Duodenal mucosa (tissue), 2 donors: ENCODE data around the gene PTPN4.

Experiments
- H3K27ac ChIP-seq: one replicate; pipeline ENCODE4 v1.7.0; 2013; ENCODE audit warnings: low read depth, low read length
- H3K27me3 ChIP-seq, 2 donors: one replicate each; pipeline ENCODE4 v1.7.0; 2013; ENCODE audit warnings: low read length in 2 of 2, control low read depth in 1 of 2; ENCODE audit not compliant: insufficient read depth in 2 of 2, control insufficient read depth in 1 of 2
- H3K36me3 ChIP-seq, 2 donors: one replicate each; pipeline ENCODE4 v1.7.0; 2013; ENCODE audit warnings: low read length in 2 of 2, control low read depth in 1 of 2; ENCODE audit not compliant: insufficient read depth in 2 of 2, control insufficient read depth in 1 of 2
- H3K4me1 ChIP-seq, 2 donors: one replicate each; pipeline ENCODE4 v1.7.0; 2013; ENCODE audit warnings: low read length in 2 of 2, control low read depth in 1 of 2; ENCODE audit not compliant: insufficient read depth in 2 of 2, control insufficient read depth in 1 of 2
- H3K4me3 ChIP-seq, 2 donors: one replicate each; pipeline ENCODE4 v1.7.0; 2013; ENCODE audit warnings: low read length in 2 of 2, low read depth in 1 of 2
- H3K9ac ChIP-seq, 2 donors: one replicate each; pipeline ENCODE4 v1.7.0; 2013; ENCODE audit warnings: low read length in 2 of 2, low read depth in 1 of 2
- H3K9me3 ChIP-seq, 2 donors: one replicate each; pipeline ENCODE4 v1.7.0; 2013; ENCODE audit warnings: low read length in 2 of 2, control low read depth in 1 of 2; ENCODE audit not compliant: control insufficient read depth in 1 of 2

Gene PTPN4

DNA sequence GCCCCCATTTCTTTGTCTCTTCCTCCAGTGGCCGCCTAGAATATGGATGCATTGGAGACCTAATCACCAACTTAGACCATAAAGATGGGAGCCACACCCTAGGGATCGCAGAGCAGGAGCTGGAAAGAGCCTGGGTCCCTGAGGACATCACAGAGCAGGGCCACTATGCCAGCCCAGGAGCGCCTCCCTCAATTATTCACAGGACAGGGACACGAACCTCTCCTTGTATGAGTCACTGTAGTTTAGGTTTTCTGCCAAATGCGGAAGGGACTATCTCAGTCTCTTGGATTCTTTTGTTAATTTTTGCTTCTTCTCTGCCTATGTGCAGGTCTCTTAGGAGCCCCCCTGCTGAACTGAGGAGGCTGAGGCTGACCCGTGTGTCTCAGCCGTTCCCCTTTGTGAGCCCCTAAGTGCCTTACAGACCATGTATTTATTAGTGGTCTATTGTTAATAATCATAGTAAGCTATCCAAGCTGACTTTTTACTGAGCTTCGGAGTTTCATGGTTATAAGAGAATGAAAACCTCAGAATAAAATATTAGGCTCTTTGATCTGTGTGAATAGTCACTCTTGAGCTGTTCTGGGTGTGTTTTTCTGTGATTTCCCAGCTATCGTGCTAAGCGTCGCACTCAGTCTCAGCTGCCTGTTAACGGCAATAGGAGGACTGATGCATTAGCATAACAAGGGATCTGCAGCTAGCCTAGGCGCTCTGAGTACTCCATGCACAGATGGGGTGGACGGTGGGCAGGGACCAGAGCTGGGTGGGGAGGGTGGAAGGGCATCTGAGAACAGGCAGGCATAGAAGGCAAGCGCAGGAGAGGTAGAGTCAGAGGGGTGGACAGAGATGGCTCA is 12.7 kb upstream of the PTPN4 start:
- H3K27ac ChIP-seq = no peak overlapping the region
- H3K9ac ChIP-seq = no peak overlapping the region
- no peak overlapping the region for H3K4me3 ChIP-seq
- H3K9me3 ChIP-seq = no peaks in the 10 kb centered on the region
- H3K27me3 ChIP-seq = peaks cover 0 to 8% of the 10 kb centered on the region in 2 donors
- no peaks in the 10 kb centered on the region for H3K36me3 ChIP-seq
- no peaks in the 10 kb centered on the region for H3K4me1 ChIP-seq

GRCh38 chr2:119748135-119748534 is 11.6 kb upstream of the PTPN4 start:
- Histone ChIP-seq H3K27me3 (peaks cover 0 to 11% of the 10 kb centered on the region in 2 donors), H3K27ac (no peak overlapping the region), H3K9me3 (no peaks in the 10 kb centered on the region), H3K4me3 (no peak overlapping the region), H3K9ac (no peak overlapping the region), H3K36me3 (no peaks in the 10 kb centered on the region), H3K4me1 (peaks cover 0 to 2% of the 10 kb centered on the region in 2 donors)

- no peak overlapping the region for H3K27ac ChIP-seq
- H3K4me1 ChIP-seq = peaks cover 0 to 6% of the 10 kb centered on the region in 2 donors
- H3K4me3 ChIP-seq = no peak overlapping the region
- no peak overlapping the region for H3K9ac ChIP-seq
- H3K36me3 ChIP-seq = no peaks in the 10 kb centered on the region
- H3K27me3 ChIP-seq = peaks cover 0 to 11% of the 10 kb centered on the region in 2 donors
- no peaks in the 10 kb centered on the region for H3K9me3 ChIP-seq
These were observed 10.2 kb upstream of the PTPN4 start for GRCh38 chr2:119749477-119750012.

- Histone ChIP-seq H3K27ac (no peak overlapping the region), H3K4me3 (no peak overlapping the region), H3K27me3 (peaks cover 0 to 11% of the 10 kb centered on the region in 2 donors), H3K9ac (no peak overlapping the region), H3K9me3 (no peaks in the 10 kb centered on the region), H3K4me1 (peaks cover 2 to 7% of the 10 kb centered on the region in 2 donors), H3K36me3 (no peaks in the 10 kb centered on the region)
These were observed 8.0 kb upstream of the PTPN4 start for GRCh38 chr2:119751706-119752105.

DNA sequence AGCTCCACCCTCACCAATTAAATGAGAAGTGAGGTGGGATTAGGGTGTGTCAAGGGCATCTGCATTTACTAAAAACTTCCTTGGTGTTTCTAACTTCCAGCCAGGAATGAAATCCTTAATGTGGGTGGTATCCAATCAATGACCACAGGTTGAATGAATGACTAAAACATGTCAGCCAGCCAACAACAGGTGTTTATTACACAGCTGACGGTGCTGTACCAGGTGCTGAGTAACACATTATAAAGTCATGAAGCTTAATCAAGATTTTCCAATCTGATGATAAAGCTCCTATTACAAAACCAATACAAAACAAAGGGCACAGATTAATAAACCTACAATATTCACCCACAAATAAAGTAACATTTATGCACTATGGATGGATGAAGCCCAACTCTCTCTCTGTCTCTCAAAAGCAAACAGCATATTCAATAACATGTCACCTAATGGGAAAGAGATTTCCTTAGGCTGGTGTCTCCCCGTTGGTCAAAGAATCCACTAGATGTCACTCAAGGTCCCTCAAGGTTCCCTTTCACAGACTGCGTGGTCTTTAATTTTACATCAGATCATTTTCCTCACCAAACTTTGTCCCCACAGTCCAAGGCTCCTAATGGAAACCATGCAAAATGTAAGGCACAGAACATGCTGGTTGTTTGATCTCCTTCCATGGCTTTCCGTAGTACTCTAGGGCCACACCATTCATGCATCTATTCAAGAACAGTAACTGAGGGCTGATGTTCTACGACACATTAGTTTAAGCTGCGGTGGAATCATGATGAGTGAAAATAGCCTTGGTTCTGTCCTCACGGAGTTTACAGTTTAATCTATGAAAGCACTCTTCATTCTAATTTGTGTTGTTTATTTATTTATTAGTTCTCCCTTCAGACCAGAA is 6.4 kb upstream of the PTPN4 start:
- Histone ChIP-seq H3K27me3 (peaks cover 0 to 8% of the 10 kb centered on the region in 2 donors), H3K9ac (no peak overlapping the region), H3K27ac (no peak overlapping the region), H3K4me1 (peaks cover 6 to 11% of the 10 kb centered on the region in 2 donors), H3K36me3 (no peaks in the 10 kb centered on the region), H3K9me3 (no peaks in the 10 kb centered on the region), H3K4me3 (peak overlapping the region in 1 of 2 donors; percentile 8)

- Histone ChIP-seq H3K36me3 (no peaks in the 10 kb centered on the region), H3K4me1 (peaks cover 6 to 11% of the 10 kb centered on the region in 2 donors), H3K9me3 (no peaks in the 10 kb centered on the region), H3K27me3 (peaks cover 0 to 8% of the 10 kb centered on the region in 2 donors), H3K4me3 (no peak overlapping the region), H3K9ac (no peak overlapping the region), H3K27ac (no peak overlapping the region)
These were observed 5.8 kb upstream of the PTPN4 start for GRCh38 chr2:119753930-119754321.

DNA sequence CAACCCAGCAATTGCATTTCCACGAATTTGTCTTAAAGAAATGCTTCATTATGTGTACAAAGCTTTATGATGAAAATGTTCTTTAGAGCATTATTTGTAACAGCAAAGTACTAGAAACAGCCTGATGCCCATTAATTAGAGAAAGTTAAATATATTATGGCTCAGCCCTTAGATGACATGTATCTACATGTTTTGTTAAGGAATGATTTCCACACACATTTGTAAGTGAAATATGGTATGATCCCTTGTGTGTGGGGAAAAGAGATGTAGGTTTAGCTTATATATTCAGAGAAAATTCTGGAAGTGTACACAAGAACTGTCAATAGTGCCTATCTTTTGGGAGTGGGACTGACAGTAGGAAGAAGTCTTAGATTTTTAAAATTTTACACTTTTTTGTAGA is 3.8 kb upstream of the PTPN4 start:
- Histone ChIP-seq H3K9me3 (no peaks in the 10 kb centered on the region), H3K27me3 (peaks cover 0 to 8% of the 10 kb centered on the region in 2 donors), H3K4me1 (peaks cover 6 to 11% of the 10 kb centered on the region in 2 donors), H3K9ac (no peak overlapping the region), H3K4me3 (no peak overlapping the region), H3K27ac (no peak overlapping the region), H3K36me3 (no peaks in the 10 kb centered on the region)

DNA sequence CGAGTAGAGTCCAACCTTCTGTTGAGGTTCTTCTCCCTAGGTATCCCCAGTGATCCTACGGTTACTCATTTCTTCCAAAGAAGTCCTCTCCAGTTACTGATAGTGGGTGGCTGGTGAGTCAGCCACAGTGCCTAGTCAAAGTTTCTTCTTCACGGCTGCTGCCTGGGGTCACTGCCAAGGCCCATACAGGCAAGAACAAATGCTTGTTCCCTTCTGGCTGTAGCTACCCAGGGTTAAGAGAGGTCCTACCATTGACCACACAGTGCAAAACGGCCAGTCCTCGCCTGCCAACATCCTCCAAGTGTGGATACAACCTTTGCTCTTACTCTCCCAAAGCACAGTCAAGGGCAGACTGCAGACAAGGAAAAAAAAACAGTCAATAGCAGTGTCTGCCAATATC is 2.9 kb upstream of the PTPN4 start:
- H3K27me3 ChIP-seq = peaks cover 0 to 5% of the 10 kb centered on the region in 2 donors
- no peak overlapping the region for H3K27ac ChIP-seq
- peaks cover 9 to 11% of the 10 kb centered on the region in 2 donors for H3K4me1 ChIP-seq
- H3K4me3 ChIP-seq = no peak overlapping the region
- no peaks in the 10 kb centered on the region for H3K9me3 ChIP-seq
- no peaks in the 10 kb centered on the region for H3K36me3 ChIP-seq
- no peak overlapping the region for H3K9ac ChIP-seq

- Histone ChIP-seq H3K9ac (peak overlapping the region; percentile 87 to 92), H3K4me3 (peak overlapping the region; percentile 89 to 93), H3K27ac (peak overlapping the region; percentile 66), H3K4me1 (peaks cover 4 to 23% of the 10 kb centered on the region in 2 donors), H3K27me3 (no peaks in the 10 kb centered on the region), H3K9me3 (no peaks in the 10 kb centered on the region), H3K36me3 (no peaks in the 10 kb centered on the region)
These were observed 756 bp upstream of the PTPN4 start for GRCh38 chr2:119758881-119759450.
